Nephron (organoid): ENCODE data around the gene CRIP1.

Experiments used
- H3K27ac Mint-ChIP-seq, 3 experiments: 2 replicates each; pipeline ENCODE4 v1.8.0; 2020; ENCODE audit warnings: mixed read lengths in 3 of 3, mild to moderate bottlenecking in 2 of 3, moderate library complexity in 1 of 3
- H3K27me3 Mint-ChIP-seq: 2 replicates; pipeline ENCODE4 v1.8.0; 2021; ENCODE audit warnings: low read depth, mild to moderate bottlenecking, moderate library complexity, mixed read lengths
- H3K36me3 Mint-ChIP-seq: 2 replicates; pipeline ENCODE4 v1.8.0; 2020; ENCODE audit warnings: low read depth, mixed read lengths
- H3K4me1 Mint-ChIP-seq: 2 replicates; pipeline ENCODE4 v1.8.0; 2020; ENCODE audit warnings: mixed read lengths
- H3K4me3 Mint-ChIP-seq, 3 experiments: 2 replicates each; pipeline ENCODE4 v1.8.0; 2020; ENCODE audit warnings: mild to moderate bottlenecking in 3 of 3, mixed read lengths in 3 of 3, moderate library complexity in 2 of 3
- H3K9me3 Mint-ChIP-seq: 2 replicates; pipeline ENCODE4 v1.8.0; 2020; ENCODE audit warnings: mixed read lengths
- TF ChIP-seq, protein P1 (sequence below), 3 experiments: fragments of 200-600 bp; sonication (generic); IDR thresholded peaks; one replicate each; pipeline ENCODE4 v1.5.0; 2021; ENCODE audit warnings: antibody characterized with exemption in 3 of 3; ENCODE audit not compliant: unreplicated experiment in 3 of 3

Gene CRIP1

GRCh38 chr14:105467249-105467941 is 19.3 kb upstream of the CRIP1 start:
- TF ChIP-seq, protein P1, sequence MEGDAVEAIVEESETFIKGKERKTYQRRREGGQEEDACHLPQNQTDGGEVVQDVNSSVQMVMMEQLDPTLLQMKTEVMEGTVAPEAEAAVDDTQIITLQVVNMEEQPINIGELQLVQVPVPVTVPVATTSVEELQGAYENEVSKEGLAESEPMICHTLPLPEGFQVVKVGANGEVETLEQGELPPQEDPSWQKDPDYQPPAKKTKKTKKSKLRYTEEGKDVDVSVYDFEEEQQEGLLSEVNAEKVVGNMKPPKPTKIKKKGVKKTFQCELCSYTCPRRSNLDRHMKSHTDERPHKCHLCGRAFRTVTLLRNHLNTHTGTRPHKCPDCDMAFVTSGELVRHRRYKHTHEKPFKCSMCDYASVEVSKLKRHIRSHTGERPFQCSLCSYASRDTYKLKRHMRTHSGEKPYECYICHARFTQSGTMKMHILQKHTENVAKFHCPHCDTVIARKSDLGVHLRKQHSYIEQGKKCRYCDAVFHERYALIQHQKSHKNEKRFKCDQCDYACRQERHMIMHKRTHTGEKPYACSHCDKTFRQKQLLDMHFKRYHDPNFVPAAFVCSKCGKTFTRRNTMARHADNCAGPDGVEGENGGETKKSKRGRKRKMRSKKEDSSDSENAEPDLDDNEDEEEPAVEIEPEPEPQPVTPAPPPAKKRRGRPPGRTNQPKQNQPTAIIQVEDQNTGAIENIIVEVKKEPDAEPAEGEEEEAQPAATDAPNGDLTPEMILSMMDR (IDR thresholded peaks at IDR 0.05; ENCODE audit: unreplicated experiment in 3 of 3): no peak
- no peak overlapping the region for H3K4me3 Mint-ChIP-seq
- no peak overlapping the region for H3K27ac Mint-ChIP-seq
- H3K27me3 Mint-ChIP-seq: no peaks in the 10 kb centered on the region
- H3K36me3 Mint-ChIP-seq: peaks cover 9% of the 10 kb centered on the region
- no peaks in the 10 kb centered on the region for H3K9me3 Mint-ChIP-seq
- H3K4me1 Mint-ChIP-seq: no peaks in the 10 kb centered on the region

GRCh38 chr14:105467942-105468471 is 18.7 kb upstream of the CRIP1 start:
- Mint-ChIP-seq H3K9me3 (no peaks in the 10 kb centered on the region), H3K36me3 (peaks cover 7% of the 10 kb centered on the region), H3K27me3 (no peaks in the 10 kb centered on the region), H3K4me1 (no peaks in the 10 kb centered on the region), H3K27ac (no peak overlapping the region), H3K4me3 (no peak overlapping the region)
- TF ChIP-seq, protein P1 (IDR thresholded peaks at IDR 0.05; ENCODE audit: unreplicated experiment in 3 of 3): no peak

DNA sequence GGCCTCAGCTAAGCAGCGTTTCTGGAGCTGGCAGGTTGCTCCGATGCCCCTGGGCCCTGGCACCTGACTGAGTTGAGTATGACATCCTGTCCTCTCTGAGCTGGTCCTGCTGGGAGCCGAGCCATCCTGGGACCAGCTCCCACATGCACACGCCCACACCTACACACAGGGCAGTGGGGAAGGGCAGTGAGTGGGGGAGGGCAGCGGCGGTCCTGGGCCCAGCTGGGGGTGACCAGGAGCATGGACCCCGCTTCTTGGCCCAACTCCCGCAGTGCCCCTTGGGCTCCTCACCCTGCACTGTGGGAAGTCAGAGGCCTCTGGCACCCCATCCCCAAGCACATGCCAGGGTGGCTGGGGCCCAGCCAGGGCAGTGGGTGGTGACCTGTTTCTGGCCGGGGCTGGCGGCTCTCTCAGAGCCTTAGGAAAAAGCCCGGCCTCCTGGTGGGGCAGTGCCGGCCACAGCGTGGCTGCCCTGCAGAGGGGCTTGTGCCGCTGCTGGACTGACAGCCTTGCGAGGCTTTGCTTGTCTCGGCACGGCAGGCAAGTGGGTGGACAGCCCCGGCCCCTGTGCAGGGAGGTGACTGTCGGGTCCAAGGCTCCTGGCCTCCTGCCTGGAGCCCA is 18.0 kb upstream of the CRIP1 start:
- Mint-ChIP-seq H3K27ac (no peak overlapping the region), H3K4me3 (no peak overlapping the region), H3K9me3 (no peaks in the 10 kb centered on the region), H3K4me1 (no peaks in the 10 kb centered on the region), H3K27me3 (no peaks in the 10 kb centered on the region), H3K36me3 (peaks cover 4% of the 10 kb centered on the region)
- TF ChIP-seq, protein P1 (IDR thresholded peaks at IDR 0.05; ENCODE audit: unreplicated experiment in 3 of 3): no peak

DNA sequence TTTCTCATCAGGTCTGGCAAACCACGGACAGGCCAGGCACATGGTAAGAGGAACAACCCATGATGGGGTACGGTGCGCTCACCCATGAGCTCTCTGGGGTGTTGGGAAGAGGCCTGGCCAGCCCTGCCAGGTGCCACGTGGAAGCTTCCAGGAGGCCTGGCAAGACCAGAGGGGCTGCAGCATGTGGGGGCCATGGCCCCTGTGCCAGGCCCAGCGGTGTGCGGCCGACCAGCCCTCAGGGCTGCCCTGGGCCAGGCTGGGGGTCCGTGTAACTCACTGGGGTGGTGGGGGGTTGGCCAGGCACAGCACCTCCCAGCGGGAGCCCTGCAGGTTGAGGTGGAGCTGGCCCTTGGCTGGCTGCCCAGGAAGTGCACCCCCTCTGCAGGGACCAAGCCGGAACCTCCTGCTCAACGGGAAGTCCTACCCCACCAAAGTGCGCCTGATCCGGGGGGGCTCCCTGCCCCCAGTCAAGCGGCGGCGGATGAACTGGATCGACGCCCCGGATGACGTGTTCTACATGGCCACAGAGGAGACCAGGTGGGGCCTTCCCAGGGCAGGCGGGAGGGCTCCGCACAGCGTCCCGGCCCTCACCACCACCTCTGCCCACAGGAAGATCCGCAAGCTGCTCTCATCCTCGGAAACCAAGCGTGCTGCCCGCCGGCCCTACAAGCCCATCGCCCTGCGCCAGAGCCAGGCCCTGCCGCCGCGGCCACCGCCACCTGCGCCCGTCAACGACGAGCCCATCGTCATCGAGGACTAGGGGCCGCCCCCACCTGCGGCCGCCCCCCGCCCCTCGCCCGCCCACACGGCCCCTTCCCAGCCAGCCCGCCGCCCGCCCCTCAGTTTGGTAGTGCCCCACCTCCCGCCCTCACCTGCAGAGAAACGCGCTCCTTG is 17.0 kb upstream of the CRIP1 start:
- H3K36me3 Mint-ChIP-seq: peaks cover 4% of the 10 kb centered on the region
- no peaks in the 10 kb centered on the region for H3K4me1 Mint-ChIP-seq
- TF ChIP-seq, protein P1 (IDR thresholded peaks at IDR 0.05; ENCODE audit: unreplicated experiment in 3 of 3): no peak
- peak overlapping the region in 1 of 3 experiments; percentile 65 for H3K27ac Mint-ChIP-seq
- H3K9me3 Mint-ChIP-seq: no peaks in the 10 kb centered on the region
- no peak overlapping the region for H3K4me3 Mint-ChIP-seq
- no peaks in the 10 kb centered on the region for H3K27me3 Mint-ChIP-seq

DNA sequence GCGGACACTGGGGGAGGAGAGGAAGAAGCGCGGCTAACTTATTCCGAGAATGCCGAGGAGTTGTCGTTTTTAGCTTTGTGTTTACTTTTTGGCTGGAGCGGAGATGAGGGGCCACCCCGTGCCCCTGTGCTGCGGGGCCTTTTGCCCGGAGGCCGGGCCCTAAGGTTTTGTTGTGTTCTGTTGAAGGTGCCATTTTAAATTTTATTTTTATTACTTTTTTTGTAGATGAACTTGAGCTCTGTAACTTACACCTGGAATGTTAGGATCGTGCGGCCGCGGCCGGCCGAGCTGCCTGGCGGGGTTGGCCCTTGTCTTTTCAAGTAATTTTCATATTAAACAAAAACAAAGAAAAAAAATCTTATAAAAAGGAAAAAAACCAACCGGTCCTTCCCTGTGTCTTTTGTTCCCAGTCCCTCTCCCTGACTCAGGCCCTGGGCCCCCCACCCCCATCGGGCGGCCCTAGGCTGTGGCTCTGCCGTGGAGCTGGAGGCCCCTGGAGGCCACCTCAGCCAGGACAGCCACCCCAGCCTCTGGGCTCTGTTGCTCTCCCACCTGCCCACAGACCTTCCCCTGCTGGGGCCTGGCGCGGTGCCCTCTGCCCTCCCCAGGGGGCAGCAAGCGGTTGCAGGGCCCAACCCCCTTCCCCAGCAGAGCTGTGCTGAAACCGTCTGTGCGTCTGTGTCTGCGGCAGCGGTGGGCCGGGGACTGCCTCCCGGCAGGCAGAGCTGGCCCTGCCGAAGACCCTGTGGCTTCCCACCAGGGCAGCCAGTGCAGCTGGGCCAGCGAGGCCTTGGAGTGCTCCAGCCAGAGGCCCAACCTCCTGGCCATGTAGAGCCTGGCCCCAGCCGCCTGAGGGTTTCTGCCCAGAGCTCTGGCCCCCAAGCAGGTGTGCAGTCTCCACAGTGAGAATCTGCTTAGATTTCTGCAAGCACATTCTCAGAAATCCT is 16.1 kb upstream of the CRIP1 start:
- Mint-ChIP-seq H3K36me3 (no peaks in the 10 kb centered on the region), H3K4me1 (no peaks in the 10 kb centered on the region), H3K27me3 (no peaks in the 10 kb centered on the region), H3K9me3 (no peaks in the 10 kb centered on the region), H3K4me3 (no peak overlapping the region), H3K27ac (peak overlapping the region in 1 of 3 experiments; percentile 65)
- TF ChIP-seq, protein P1 (IDR thresholded peaks at IDR 0.05; ENCODE audit: unreplicated experiment in 3 of 3): no peak
